GM12891 (cell line): ENCODE measurements around the gene OMG.

ENCODE experiments used
- POLR2A ChIP-seq: IDR thresholded peaks from 2 replicates; pipeline ENCODE4 v1.6.1; 2011; ENCODE audit warnings: low read depth, low read length, control low read depth
- POLR2AphosphoS5 ChIP-seq: IDR thresholded peaks from 2 replicates; pipeline ENCODE4 v1.6.1; 2011; ENCODE audit warnings: low read depth, low read length, control low read depth
- POU2F2 ChIP-seq: IDR thresholded peaks from 2 replicates; pipeline ENCODE4 v1.6.1; 2011; ENCODE audit warnings: low read depth, mild to moderate bottlenecking, control low read depth, low read length, moderate library complexity
- TAF1 ChIP-seq: IDR thresholded peaks from 2 replicates; pipeline ENCODE4 v1.6.1; 2011; ENCODE audit warnings: low read depth, low read length, control low read depth

- no peak for TF ChIP-seq POLR2A
- no peak for TF ChIP-seq TAF1
- no peak for TF ChIP-seq POLR2AphosphoS5
- no peak for TF ChIP-seq POU2F2
Measured at GRCh38 chr17:31254654-31255053, 42.4 kb downstream of the OMG start.
